ENCODE data around the gene DNAJC7. TPM values are rescaled to one million over a fixed set of nuclear protein-coding genes. Genes with fewer than 3 reads are reported as not detected.
"Not testable (repeated sequence)": the region's sequence is repeated elsewhere in the genome, so short reads cannot be mapped to it uniquely, and the experiment has no call there.

The DNAJC7 gene
- total RNA-seq, 2 donors from 2014 or later: 57.8 to 60.4 TPM

GRCh38 chr17:42016411-42016831, 818 bp downstream of the DNAJC7 start:
- DNase-seq (ENCODE audit: low spot score): no peak

GRCh38 chr17:42013740-42014139, 3.5 kb downstream of the DNAJC7 start:
- H3K27ac ChIP-seq; DNase-seq (ENCODE audit: low spot score); H3K4me1 ChIP-seq (replicated peaks); H3K27me3 ChIP-seq (replicated peaks; ENCODE audit: insufficient read depth); intact Hi-C loops (cut with DNase I); H3K9me3 ChIP-seq; H3K36me3 ChIP-seq; H3K4me3 ChIP-seq: not testable (repeated sequence)
- WGBS: 94% methylated on average over 12 of the region's 12 CpGs

More at GRCh38 chr17:42016411-42016831, 818 bp downstream of the DNAJC7 start:
- 4% methylated on average over 12 of the region's 12 CpGs for WGBS
- Histone ChIP-seq H3K27me3 (replicated peaks; ENCODE audit: insufficient read depth) (no peaks in the 10 kb centered on the region), H3K27ac (peak overlapping the region; percentile 90 to 93), H3K9me3 (no peaks in the 10 kb centered on the region), H3K36me3 (no peaks in the 10 kb centered on the region), H3K4me1 (replicated peaks) (peaks cover 8% of the 10 kb centered on the region), H3K4me3 (peak overlapping the region; percentile 85 to 89)
- intact Hi-C loops (cut with DNase I): loop anchor here (5.0 kb wide), 1 partner anchor 49 kb away; the partner anchor contains the start of gene CNP
- no peak for TF ChIP-seq CTCF (IDR thresholded peaks at IDR 0.05)
- no peak for TF ChIP-seq POLR2AphosphoS5 (IDR thresholded peaks at IDR 0.05)
- TF ChIP-seq POLR2A (IDR thresholded peaks at IDR 0.05): no peak

- H3K27me3 ChIP-seq (replicated peaks; ENCODE audit: insufficient read depth); H3K4me1 ChIP-seq (replicated peaks); DNase-seq (ENCODE audit: low spot score); H3K9me3 ChIP-seq; H3K27ac ChIP-seq; intact Hi-C loops (cut with DNase I); H3K36me3 ChIP-seq; H3K4me3 ChIP-seq: not testable (repeated sequence)
- 82% methylated on average over 4 of the region's 4 CpGs for WGBS
Observed at GRCh38 chr17:42012363-42012762, 4.9 kb downstream of the DNAJC7 start.

- 92% methylated on average over 3 of the region's 3 CpGs for WGBS
- DNase-seq (ENCODE audit: low spot score): no peak
- no peaks in the 10 kb centered on the region for H3K36me3 ChIP-seq
Observed at GRCh38 chr17:42010898-42011516, 6.2 kb downstream of the DNAJC7 start.

GRCh38 chr17:42010266-42010680, 7.0 kb downstream of the DNAJC7 start:
- 61% methylated on average over 9 of the region's 9 CpGs for WGBS
- intact Hi-C loops (cut with DNase I); H3K27ac ChIP-seq; H3K9me3 ChIP-seq; H3K27me3 ChIP-seq (replicated peaks; ENCODE audit: insufficient read depth); H3K4me3 ChIP-seq; DNase-seq (ENCODE audit: low spot score); H3K4me1 ChIP-seq (replicated peaks); H3K36me3 ChIP-seq: not testable (repeated sequence)

More at GRCh38 chr17:42010898-42011516, 6.2 kb downstream of the DNAJC7 start:
- no peak overlapping the region for H3K27ac ChIP-seq
- H3K27me3 ChIP-seq (replicated peaks; ENCODE audit: insufficient read depth): no peaks in the 10 kb centered on the region
- no peaks in the 10 kb centered on the region for H3K4me1 ChIP-seq (replicated peaks)
- intact Hi-C loops (cut with DNase I): no loop called here
- H3K4me3 ChIP-seq: no peak overlapping the region
- TF ChIP-seq POLR2A (IDR thresholded peaks at IDR 0.05) (no peak), POLR2AphosphoS5 (IDR thresholded peaks at IDR 0.05) (no peak), CTCF (IDR thresholded peaks at IDR 0.05) (no peak)
- H3K9me3 ChIP-seq: no peaks in the 10 kb centered on the region

GRCh38 chr17:42009170-42009569, 8.1 kb downstream of the DNAJC7 start:
- 74% methylated on average over 4 of the region's 4 CpGs for WGBS
- H3K27me3 ChIP-seq (replicated peaks; ENCODE audit: insufficient read depth): no peaks in the 10 kb centered on the region
- no peaks in the 10 kb centered on the region for H3K4me1 ChIP-seq (replicated peaks)
- H3K4me3 ChIP-seq: no peak overlapping the region
- H3K27ac ChIP-seq: no peak overlapping the region
- no peak for DNase-seq (ENCODE audit: low spot score)
- intact Hi-C loops (cut with DNase I): no loop called here
- H3K36me3 ChIP-seq: no peaks in the 10 kb centered on the region
- H3K9me3 ChIP-seq: no peaks in the 10 kb centered on the region
- TF ChIP-seq POLR2A (IDR thresholded peaks at IDR 0.05) (no peak), POLR2AphosphoS5 (IDR thresholded peaks at IDR 0.05) (no peak), CTCF (IDR thresholded peaks at IDR 0.05) (peak in 1 of 4 experiments; percentile 15)
